ENCODE results near the gene DCAF17. TPM values are rescaled to one million over a fixed set of nuclear protein-coding genes. Genes with fewer than 3 reads are reported as not detected.

DCAF17 gene
- total and polyA plus RNA-seq, 2 of the 13 experiments (the other 11 are each of a cell fraction or from before 2014, with no cell fraction given) = 13.7 to 30.0 TPM

DNA sequence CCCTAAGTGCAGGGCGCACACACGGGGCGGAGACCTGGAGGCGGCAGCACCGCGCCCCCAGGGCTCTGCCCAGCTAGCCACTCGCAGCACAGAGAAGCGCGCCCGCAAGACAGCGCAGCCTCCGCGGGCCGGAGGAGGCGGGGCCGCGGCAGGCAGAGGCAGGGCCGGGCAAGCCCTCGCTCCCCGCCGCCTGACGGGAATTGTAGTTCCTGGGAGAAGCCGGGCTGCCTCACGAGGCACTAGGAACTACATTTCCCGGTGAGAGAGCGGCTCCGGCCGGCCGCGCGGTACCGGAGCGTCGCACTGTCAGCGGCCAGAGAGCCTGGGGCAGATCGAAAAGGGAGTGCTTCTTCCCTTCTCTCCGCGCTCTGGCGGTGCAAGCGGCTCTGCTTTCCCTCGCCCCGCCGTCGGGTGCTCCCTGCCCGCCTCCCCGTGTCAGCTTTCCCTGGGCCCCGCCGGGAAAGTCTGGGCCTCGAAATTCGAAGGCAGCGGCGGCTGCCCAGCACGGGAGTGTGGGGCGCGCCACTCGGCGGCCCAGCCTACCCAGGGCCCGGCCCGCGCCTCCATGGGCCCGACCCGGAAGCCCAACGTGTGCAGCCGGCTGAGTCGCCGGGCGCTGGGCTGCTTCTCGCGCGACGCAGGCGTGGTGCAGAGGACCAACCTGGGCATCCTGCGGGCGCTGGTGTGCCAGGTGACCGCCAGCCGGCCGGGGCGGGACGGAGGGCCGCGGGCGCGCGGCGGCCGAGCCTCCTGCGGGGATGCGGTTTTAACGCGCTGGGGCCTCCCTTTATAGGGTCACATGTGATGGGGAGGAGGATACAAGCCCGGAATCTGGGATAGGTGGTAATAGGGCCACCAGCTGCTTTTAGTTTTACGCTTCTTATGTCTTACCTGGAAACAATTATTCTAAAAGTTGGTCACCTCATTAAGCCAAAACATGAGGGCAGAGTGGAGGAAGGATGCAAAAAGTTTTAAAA is at the start of gene DCAF17 (continued):
- TF ChIP-seq, protein P1, sequence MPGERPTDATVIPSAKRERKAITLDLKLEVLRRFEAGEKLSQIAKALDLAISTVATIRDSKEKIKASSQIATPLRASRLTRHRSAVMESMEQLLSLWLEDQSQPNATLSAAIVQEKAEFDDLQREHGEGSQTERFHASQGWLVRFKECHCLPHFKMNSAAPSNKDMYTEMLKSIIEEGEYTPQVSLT (CRISPR knock-in tag; IDR thresholded peaks at IDR 0.05; ENCODE audit: borderline replicate concordance, low read depth) = no peak
- TF ChIP-seq, protein P2, sequence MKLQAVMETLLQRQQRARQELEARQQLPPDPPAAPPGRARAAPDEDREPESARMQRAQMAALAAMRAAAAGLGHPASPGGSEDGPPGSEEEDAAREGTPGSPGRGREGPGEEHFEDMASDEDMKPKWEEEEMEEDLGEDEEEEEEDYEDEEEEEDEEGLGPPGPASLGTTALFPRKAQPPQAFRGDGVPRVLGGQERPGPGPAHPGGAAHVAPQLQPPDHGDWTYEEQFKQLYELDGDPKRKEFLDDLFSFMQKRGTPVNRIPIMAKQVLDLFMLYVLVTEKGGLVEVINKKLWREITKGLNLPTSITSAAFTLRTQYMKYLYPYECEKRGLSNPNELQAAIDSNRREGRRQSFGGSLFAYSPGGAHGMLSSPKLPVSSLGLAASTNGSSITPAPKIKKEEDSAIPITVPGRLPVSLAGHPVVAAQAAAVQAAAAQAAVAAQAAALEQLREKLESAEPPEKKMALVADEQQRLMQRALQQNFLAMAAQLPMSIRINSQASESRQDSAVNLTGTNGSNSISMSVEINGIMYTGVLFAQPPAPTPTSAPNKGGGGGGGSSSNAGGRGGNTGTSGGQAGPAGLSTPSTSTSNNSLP (IDR thresholded peaks at IDR 0.05; ENCODE audit: low read depth, low read length) = no peak; the same call in 1 of the 2 replicates
- TF ChIP-seq, protein P3, sequence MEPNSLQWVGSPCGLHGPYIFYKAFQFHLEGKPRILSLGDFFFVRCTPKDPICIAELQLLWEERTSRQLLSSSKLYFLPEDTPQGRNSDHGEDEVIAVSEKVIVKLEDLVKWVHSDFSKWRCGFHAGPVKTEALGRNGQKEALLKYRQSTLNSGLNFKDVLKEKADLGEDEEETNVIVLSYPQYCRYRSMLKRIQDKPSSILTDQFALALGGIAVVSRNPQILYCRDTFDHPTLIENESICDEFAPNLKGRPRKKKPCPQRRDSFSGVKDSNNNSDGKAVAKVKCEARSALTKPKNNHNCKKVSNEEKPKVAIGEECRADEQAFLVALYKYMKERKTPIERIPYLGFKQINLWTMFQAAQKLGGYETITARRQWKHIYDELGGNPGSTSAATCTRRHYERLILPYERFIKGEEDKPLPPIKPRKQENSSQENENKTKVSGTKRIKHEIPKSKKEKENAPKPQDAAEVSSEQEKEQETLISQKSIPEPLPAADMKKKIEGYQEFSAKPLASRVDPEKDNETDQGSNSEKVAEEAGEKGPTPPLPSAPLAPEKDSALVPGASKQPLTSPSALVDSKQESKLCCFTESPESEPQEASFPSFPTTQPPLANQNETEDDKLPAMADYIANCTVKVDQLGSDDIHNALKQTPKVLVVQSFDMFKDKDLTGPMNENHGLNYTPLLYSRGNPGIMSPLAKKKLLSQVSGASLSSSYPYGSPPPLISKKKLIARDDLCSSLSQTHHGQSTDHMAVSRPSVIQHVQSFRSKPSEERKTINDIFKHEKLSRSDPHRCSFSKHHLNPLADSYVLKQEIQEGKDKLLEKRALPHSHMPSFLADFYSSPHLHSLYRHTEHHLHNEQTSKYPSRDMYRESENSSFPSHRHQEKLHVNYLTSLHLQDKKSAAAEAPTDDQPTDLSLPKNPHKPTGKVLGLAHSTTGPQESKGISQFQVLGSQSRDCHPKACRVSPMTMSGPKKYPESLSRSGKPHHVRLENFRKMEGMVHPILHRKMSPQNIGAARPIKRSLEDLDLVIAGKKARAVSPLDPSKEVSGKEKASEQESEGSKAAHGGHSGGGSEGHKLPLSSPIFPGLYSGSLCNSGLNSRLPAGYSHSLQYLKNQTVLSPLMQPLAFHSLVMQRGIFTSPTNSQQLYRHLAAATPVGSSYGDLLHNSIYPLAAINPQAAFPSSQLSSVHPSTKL (CRISPR knock-in tag; IDR thresholded peaks at IDR 0.05) = peak; percentile 14; the same call in 1 of the 2 replicates
- TF ChIP-seq TCF12 (IDR thresholded peaks at IDR 0.05) (no peak), TCF12 (CRISPR knock-in tag; IDR thresholded peaks at IDR 0.05) (peak; percentile 95), HNRNPUL1 (IDR thresholded peaks at IDR 0.05; ENCODE audit: low read depth, low read length) (peak; percentile 80; the same call in 1 of the 2 replicates), WIZ (CRISPR knock-in tag; IDR thresholded peaks at IDR 0.05) (no peak), SNRNP70 (IDR thresholded peaks at IDR 0.05; ENCODE audit: low read depth, low read length) (no peak), SMARCC2 (IDR thresholded peaks at IDR 0.05) (no peak), KAT7 (CRISPR knock-in tag; IDR thresholded peaks at IDR 0.05; ENCODE audit: borderline replicate concordance) (peak; percentile 98; the same call in 1 of the 2 replicates), SRSF9 (IDR thresholded peaks at IDR 0.05; ENCODE audit: borderline replicate concordance, insufficient read depth, low read depth, low read length, poor library complexity, severe bottlenecking) (no peak), SRSF1 (optimal IDR thresholded peaks at IDR 0.05; ENCODE audit: low read depth, low read length) (peak; percentile 83), CC2D1A (CRISPR knock-in tag; IDR thresholded peaks at IDR 0.05) (no peak)
- TF ChIP-seq, protein P4, sequence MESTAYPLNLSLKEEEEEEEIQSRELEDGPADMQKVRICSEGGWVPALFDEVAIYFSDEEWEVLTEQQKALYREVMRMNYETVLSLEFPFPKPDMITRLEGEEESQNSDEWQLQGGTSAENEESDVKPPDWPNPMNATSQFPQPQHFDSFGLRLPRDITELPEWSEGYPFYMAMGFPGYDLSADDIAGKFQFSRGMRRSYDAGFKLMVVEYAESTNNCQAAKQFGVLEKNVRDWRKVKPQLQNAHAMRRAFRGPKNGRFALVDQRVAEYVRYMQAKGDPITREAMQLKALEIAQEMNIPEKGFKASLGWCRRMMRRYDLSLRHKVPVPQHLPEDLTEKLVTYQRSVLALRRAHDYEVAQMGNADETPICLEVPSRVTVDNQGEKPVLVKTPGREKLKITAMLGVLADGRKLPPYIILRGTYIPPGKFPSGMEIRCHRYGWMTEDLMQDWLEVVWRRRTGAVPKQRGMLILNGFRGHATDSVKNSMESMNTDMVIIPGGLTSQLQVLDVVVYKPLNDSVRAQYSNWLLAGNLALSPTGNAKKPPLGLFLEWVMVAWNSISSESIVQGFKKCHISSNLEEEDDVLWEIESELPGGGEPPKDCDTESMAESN (CRISPR knock-in tag; conservative IDR thresholded peaks at IDR 0.05) = peak; percentile 58; the same call in 1 of the 2 replicates
